Suprapubic skin (tissue), 4 donors: ENCODE results near the gene MFAP1.

Experiments used
- CTCF ChIP-seq, 2 donors: fragments of 200-600 bp in 1 of 2; fragments of 450-650 bp in 1 of 2; sonication (generic) in 1 of 2; IDR thresholded peaks; one replicate each; pipeline ENCODE4 v1.5.1; 2016 to 2019; ENCODE audit warnings: antibody characterized with exemption in 2 of 2, mild to moderate bottlenecking in 1 of 2, moderate library complexity in 1 of 2
- EP300 ChIP-seq: sonication (generic); formaldehyde crosslinking; IDR thresholded peaks from one replicate; pipeline ENCODE4 v1.6.1; 2017; ENCODE audit warnings: antibody characterized with exemption
- POLR2A ChIP-seq, 2 donors: fragments of 450-650 bp; IDR thresholded peaks; one replicate each; pipeline ENCODE4 v1.6.1; 2017; ENCODE audit warnings: antibody characterized with exemption in 2 of 2, mild to moderate bottlenecking in 2 of 2, moderate library complexity in 2 of 2
- POLR2AphosphoS5 ChIP-seq, 3 donors: sonication (generic); formaldehyde crosslinking; IDR thresholded peaks; one replicate each; pipeline ENCODE4 v1.6.1; 2017; ENCODE audit warnings: antibody characterized with exemption in 3 of 3

GRCh38 chr15:43824302-43825246 is at the start of gene MFAP1:
- TF ChIP-seq CTCF (IDR thresholded peaks at IDR 0.05), result no peak
- peak in 1 of 2 donors; percentile 85 for TF ChIP-seq POLR2A (IDR thresholded peaks at IDR 0.05)
- TF ChIP-seq EP300, result no peak
- TF ChIP-seq POLR2AphosphoS5 (IDR thresholded peaks at IDR 0.05), result peak; percentile 49 to 88 (median 77)
